ENCODE data around the gene LYRM4.
"Not testable (repeated sequence)": the region's sequence is repeated elsewhere in the genome, so short reads cannot be mapped to it uniquely, and the experiment has no call there.

Gene LYRM4

GRCh38 chr6:5121956-5122355 lies 138.8 kb downstream of the LYRM4 start:
- Histone ChIP-seq H3K4me1 (ENCODE audit: control insufficient read depth, insufficient read depth, low read length) (no peaks in the 10 kb centered on the region), H3K27ac (ENCODE audit: low read length) (no peak overlapping the region), H3K4me3 (ENCODE audit: low read length in 2 of 2) (no peak overlapping the region), H3K36me3 (ENCODE audit: control insufficient read depth in 2 of 2, insufficient read depth in 2 of 2, low read length in 2 of 2) (peaks cover 0 to 2% of the 10 kb centered on the region in 2 donors), H3K27me3 (ENCODE audit: control insufficient read depth in 1 of 2, insufficient read depth in 2 of 2, low read length in 2 of 2) (no peaks in the 10 kb centered on the region), H3K9me3 (ENCODE audit: control insufficient read depth in 2 of 2, low read length in 2 of 2) (no peaks in the 10 kb centered on the region), H3K9ac (ENCODE audit: low read length in 2 of 2) (no peak overlapping the region)

GRCh38 chr6:5121479-5121878 lies 139.3 kb downstream of the LYRM4 start:
- no peak overlapping the region for H3K4me3 ChIP-seq (ENCODE audit: low read length in 2 of 2)
- H3K4me1 ChIP-seq (ENCODE audit: control insufficient read depth, insufficient read depth, low read length), result no peaks in the 10 kb centered on the region
- no peaks in the 10 kb centered on the region for H3K27me3 ChIP-seq (ENCODE audit: control insufficient read depth in 1 of 2, insufficient read depth in 2 of 2, low read length in 2 of 2)
- H3K27ac ChIP-seq (ENCODE audit: low read length), result no peak overlapping the region
- H3K36me3 ChIP-seq (ENCODE audit: control insufficient read depth in 2 of 2, insufficient read depth in 2 of 2, low read length in 2 of 2), result peaks cover 0 to 2% of the 10 kb centered on the region in 2 donors
- no peak overlapping the region for H3K9ac ChIP-seq (ENCODE audit: low read length in 2 of 2)
- no peaks in the 10 kb centered on the region for H3K9me3 ChIP-seq (ENCODE audit: control insufficient read depth in 2 of 2, low read length in 2 of 2)

GRCh38 chr6:5120543-5120942 lies 140.2 kb downstream of the LYRM4 start:
- H3K4me3 ChIP-seq (ENCODE audit: low read length in 2 of 2); H3K9me3 ChIP-seq (ENCODE audit: control insufficient read depth in 2 of 2, low read length in 2 of 2); H3K27ac ChIP-seq (ENCODE audit: low read length); H3K4me1 ChIP-seq (ENCODE audit: control insufficient read depth, insufficient read depth, low read length); H3K9ac ChIP-seq (ENCODE audit: low read length in 2 of 2); H3K27me3 ChIP-seq (ENCODE audit: control insufficient read depth in 1 of 2, insufficient read depth in 2 of 2, low read length in 2 of 2); H3K36me3 ChIP-seq (ENCODE audit: control insufficient read depth in 2 of 2, insufficient read depth in 2 of 2, low read length in 2 of 2): not testable (repeated sequence)

GRCh38 chr6:5120011-5120410 lies 140.7 kb downstream of the LYRM4 start:
- Histone ChIP-seq H3K9me3 (ENCODE audit: control insufficient read depth in 2 of 2, low read length in 2 of 2) (no peaks in the 10 kb centered on the region), H3K27me3 (ENCODE audit: control insufficient read depth in 1 of 2, insufficient read depth in 2 of 2, low read length in 2 of 2) (no peaks in the 10 kb centered on the region), H3K36me3 (ENCODE audit: control insufficient read depth in 2 of 2, insufficient read depth in 2 of 2, low read length in 2 of 2) (no peaks in the 10 kb centered on the region), H3K27ac (ENCODE audit: low read length) (no peak overlapping the region), H3K9ac (ENCODE audit: low read length in 2 of 2) (no peak overlapping the region), H3K4me3 (ENCODE audit: low read length in 2 of 2) (no peak overlapping the region), H3K4me1 (ENCODE audit: control insufficient read depth, insufficient read depth, low read length) (no peaks in the 10 kb centered on the region)

- H3K27ac ChIP-seq (ENCODE audit: low read length), result no peak overlapping the region
- no peaks in the 10 kb centered on the region for H3K4me1 ChIP-seq (ENCODE audit: control insufficient read depth, insufficient read depth, low read length)
- no peaks in the 10 kb centered on the region for H3K36me3 ChIP-seq (ENCODE audit: control insufficient read depth in 2 of 2, insufficient read depth in 2 of 2, low read length in 2 of 2)
- H3K9ac ChIP-seq (ENCODE audit: low read length in 2 of 2), result no peak overlapping the region
- H3K9me3 ChIP-seq (ENCODE audit: control insufficient read depth in 2 of 2, low read length in 2 of 2), result no peaks in the 10 kb centered on the region
- H3K27me3 ChIP-seq (ENCODE audit: control insufficient read depth in 1 of 2, insufficient read depth in 2 of 2, low read length in 2 of 2), result no peaks in the 10 kb centered on the region
- H3K4me3 ChIP-seq (ENCODE audit: low read length in 2 of 2), result no peak overlapping the region
Observed at GRCh38 chr6:5119090-5119951, 141.4 kb downstream of the LYRM4 start.

- Histone ChIP-seq H3K4me3 (ENCODE audit: low read length in 2 of 2) (no peak overlapping the region), H3K4me1 (ENCODE audit: control insufficient read depth, insufficient read depth, low read length) (peaks cover 2% of the 10 kb centered on the region), H3K9ac (ENCODE audit: low read length in 2 of 2) (no peak overlapping the region)
Observed at GRCh38 chr6:5116243-5116991, 144.3 kb downstream of the LYRM4 start.

GRCh38 chr6:5115168-5115567 lies 145.6 kb downstream of the LYRM4 start:
- Histone ChIP-seq H3K36me3 (ENCODE audit: control insufficient read depth in 2 of 2, insufficient read depth in 2 of 2, low read length in 2 of 2) (no peaks in the 10 kb centered on the region), H3K4me3 (ENCODE audit: low read length in 2 of 2) (no peak overlapping the region)

More at GRCh38 chr6:5116243-5116991, 144.3 kb downstream of the LYRM4 start:
- H3K27me3 ChIP-seq (ENCODE audit: control insufficient read depth in 1 of 2, insufficient read depth in 2 of 2, low read length in 2 of 2), result peaks cover 0 to 1% of the 10 kb centered on the region in 2 donors
- no peaks in the 10 kb centered on the region for H3K36me3 ChIP-seq (ENCODE audit: control insufficient read depth in 2 of 2, insufficient read depth in 2 of 2, low read length in 2 of 2)
- no peak overlapping the region for H3K27ac ChIP-seq (ENCODE audit: low read length)
- H3K9me3 ChIP-seq (ENCODE audit: control insufficient read depth in 2 of 2, low read length in 2 of 2), result no peaks in the 10 kb centered on the region

GRCh38 chr6:5113096-5113495 lies 147.7 kb downstream of the LYRM4 start:
- Histone ChIP-seq H3K27ac (ENCODE audit: low read length) (no peak overlapping the region), H3K9me3 (ENCODE audit: control insufficient read depth in 2 of 2, low read length in 2 of 2) (no peaks in the 10 kb centered on the region), H3K9ac (ENCODE audit: low read length in 2 of 2) (no peak overlapping the region), H3K27me3 (ENCODE audit: control insufficient read depth in 1 of 2, insufficient read depth in 2 of 2, low read length in 2 of 2) (peaks cover 0 to 2% of the 10 kb centered on the region in 2 donors), H3K36me3 (ENCODE audit: control insufficient read depth in 2 of 2, insufficient read depth in 2 of 2, low read length in 2 of 2) (no peaks in the 10 kb centered on the region), H3K4me3 (ENCODE audit: low read length in 2 of 2) (no peak overlapping the region), H3K4me1 (ENCODE audit: control insufficient read depth, insufficient read depth, low read length) (peaks cover 2% of the 10 kb centered on the region)

More at GRCh38 chr6:5115168-5115567, 145.6 kb downstream of the LYRM4 start:
- Histone ChIP-seq H3K4me1 (ENCODE audit: control insufficient read depth, insufficient read depth, low read length) (peaks cover 2% of the 10 kb centered on the region), H3K9ac (ENCODE audit: low read length in 2 of 2) (no peak overlapping the region), H3K9me3 (ENCODE audit: control insufficient read depth in 2 of 2, low read length in 2 of 2) (no peaks in the 10 kb centered on the region), H3K27me3 (ENCODE audit: control insufficient read depth in 1 of 2, insufficient read depth in 2 of 2, low read length in 2 of 2) (peaks cover 0 to 2% of the 10 kb centered on the region in 2 donors), H3K27ac (ENCODE audit: low read length) (no peak overlapping the region)

- H3K9me3 ChIP-seq (ENCODE audit: control insufficient read depth in 2 of 2, low read length in 2 of 2), result no peaks in the 10 kb centered on the region
- H3K4me3 ChIP-seq (ENCODE audit: low read length in 2 of 2), result no peak overlapping the region
- peaks cover 2% of the 10 kb centered on the region for H3K4me1 ChIP-seq (ENCODE audit: control insufficient read depth, insufficient read depth, low read length)
- H3K36me3 ChIP-seq (ENCODE audit: control insufficient read depth in 2 of 2, insufficient read depth in 2 of 2, low read length in 2 of 2), result no peaks in the 10 kb centered on the region
- H3K9ac ChIP-seq (ENCODE audit: low read length in 2 of 2), result no peak overlapping the region
- no peak overlapping the region for H3K27ac ChIP-seq (ENCODE audit: low read length)
- peaks cover 0 to 2% of the 10 kb centered on the region in 2 donors for H3K27me3 ChIP-seq (ENCODE audit: control insufficient read depth in 1 of 2, insufficient read depth in 2 of 2, low read length in 2 of 2)
Observed at GRCh38 chr6:5112066-5112799, 148.5 kb downstream of the LYRM4 start.

- Histone ChIP-seq H3K4me1 (ENCODE audit: control insufficient read depth, insufficient read depth, low read length) (peaks cover 2% of the 10 kb centered on the region), H3K27ac (ENCODE audit: low read length) (no peak overlapping the region), H3K9ac (ENCODE audit: low read length in 2 of 2) (no peak overlapping the region), H3K27me3 (ENCODE audit: control insufficient read depth in 1 of 2, insufficient read depth in 2 of 2, low read length in 2 of 2) (peaks cover 0 to 2% of the 10 kb centered on the region in 2 donors), H3K36me3 (ENCODE audit: control insufficient read depth in 2 of 2, insufficient read depth in 2 of 2, low read length in 2 of 2) (no peaks in the 10 kb centered on the region), H3K4me3 (ENCODE audit: low read length in 2 of 2) (no peak overlapping the region), H3K9me3 (ENCODE audit: control insufficient read depth in 2 of 2, low read length in 2 of 2) (no peaks in the 10 kb centered on the region)
Observed at GRCh38 chr6:5111626-5112025, 149.1 kb downstream of the LYRM4 start.

Data from stomach smooth muscle (tissue), 2 donors.